ENCODE data around the gene NHERF1. TPM values are rescaled to one million over a fixed set of nuclear protein-coding genes. Genes with fewer than 3 reads are reported as not detected.

The NHERF1 gene
- total and polyA plus RNA-seq, 2 of the 13 experiments (the other 11 are each of a cell fraction or from before 2014, with no cell fraction given): 169 to 269 TPM

DNA sequence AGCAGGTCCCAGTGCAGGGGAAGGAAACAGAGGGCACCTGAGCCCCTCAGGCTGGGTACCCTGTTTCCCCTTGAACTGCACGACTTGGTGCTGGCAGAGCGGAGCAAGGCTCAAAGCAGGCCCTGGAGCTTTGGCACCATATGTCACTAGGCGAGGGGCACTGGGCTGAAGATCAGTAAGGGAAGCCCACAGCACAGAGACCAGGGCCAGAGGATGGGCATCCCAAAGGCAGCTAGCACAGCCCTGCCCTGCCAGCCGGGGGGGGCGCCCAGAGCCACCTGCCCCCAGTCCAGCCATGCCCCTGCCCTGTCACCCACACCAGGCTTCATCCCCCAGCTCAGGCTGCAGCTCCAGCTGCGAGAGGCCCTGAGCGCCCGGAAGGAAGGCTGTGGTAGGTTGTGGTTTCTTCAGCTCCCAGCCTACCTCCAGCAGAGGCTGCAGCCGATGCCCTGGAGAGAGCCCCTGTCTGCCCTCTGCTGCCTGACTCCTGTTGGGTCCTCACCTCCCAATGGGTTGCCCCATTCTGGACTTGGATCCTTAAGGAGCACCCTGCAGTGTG is 10.9 kb downstream of the NHERF1 start (continued):
- TF ChIP-seq, protein P1, sequence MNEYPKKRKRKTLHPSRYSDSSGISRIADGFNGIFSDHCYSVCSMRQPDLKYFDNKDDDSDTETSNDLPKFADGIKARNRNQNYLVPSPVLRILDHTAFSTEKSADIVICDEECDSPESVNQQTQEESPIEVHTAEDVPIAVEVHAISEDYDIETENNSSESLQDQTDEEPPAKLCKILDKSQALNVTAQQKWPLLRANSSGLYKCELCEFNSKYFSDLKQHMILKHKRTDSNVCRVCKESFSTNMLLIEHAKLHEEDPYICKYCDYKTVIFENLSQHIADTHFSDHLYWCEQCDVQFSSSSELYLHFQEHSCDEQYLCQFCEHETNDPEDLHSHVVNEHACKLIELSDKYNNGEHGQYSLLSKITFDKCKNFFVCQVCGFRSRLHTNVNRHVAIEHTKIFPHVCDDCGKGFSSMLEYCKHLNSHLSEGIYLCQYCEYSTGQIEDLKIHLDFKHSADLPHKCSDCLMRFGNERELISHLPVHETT (CRISPR knock-in tag; conservative IDR thresholded peaks at IDR 0.05): no peak
- TF ChIP-seq NFKBIZ (CRISPR knock-in tag; IDR thresholded peaks at IDR 0.05) (no peak), ZNF891 (CRISPR knock-in tag; IDR thresholded peaks at IDR 0.05) (no peak), U2AF2 (IDR thresholded peaks at IDR 0.05; ENCODE audit: low read depth, low read length) (no peak), ZFAT (CRISPR knock-in tag; conservative IDR thresholded peaks at IDR 0.05) (no peak), ZNF414 (CRISPR knock-in tag; IDR thresholded peaks at IDR 0.05) (no peak), EZH2 (conservative IDR thresholded peaks at IDR 0.05; ENCODE audit: low read depth, low read length) (no peak), SRSF1 (optimal IDR thresholded peaks at IDR 0.05; ENCODE audit: low read depth, low read length) (peak; percentile 26), CHD4 (IDR thresholded peaks at IDR 0.05; ENCODE audit: borderline replicate concordance, low read length) (no peak), ZFP41 (CRISPR knock-in tag; IDR thresholded peaks at IDR 0.05; ENCODE audit: borderline replicate concordance) (no peak), ARHGAP35 (CRISPR knock-in tag; IDR thresholded peaks at IDR 0.05; ENCODE audit: borderline replicate concordance) (no peak), GPBP1L1 (CRISPR knock-in tag; IDR thresholded peaks at IDR 0.05) (no peak), ZNF138 (CRISPR knock-in tag; IDR thresholded peaks at IDR 0.05; ENCODE audit: low read depth) (no peak), HHEX (CRISPR knock-in tag; IDR thresholded peaks at IDR 0.05) (no peak), ZNF547 (CRISPR knock-in tag; IDR thresholded peaks at IDR 0.05) (no peak), MXD3 (CRISPR knock-in tag; IDR thresholded peaks at IDR 0.05) (no peak), ZNF670 (CRISPR knock-in tag; IDR thresholded peaks at IDR 0.05; ENCODE audit: borderline replicate concordance) (no peak)
- TF ChIP-seq, protein P2, sequence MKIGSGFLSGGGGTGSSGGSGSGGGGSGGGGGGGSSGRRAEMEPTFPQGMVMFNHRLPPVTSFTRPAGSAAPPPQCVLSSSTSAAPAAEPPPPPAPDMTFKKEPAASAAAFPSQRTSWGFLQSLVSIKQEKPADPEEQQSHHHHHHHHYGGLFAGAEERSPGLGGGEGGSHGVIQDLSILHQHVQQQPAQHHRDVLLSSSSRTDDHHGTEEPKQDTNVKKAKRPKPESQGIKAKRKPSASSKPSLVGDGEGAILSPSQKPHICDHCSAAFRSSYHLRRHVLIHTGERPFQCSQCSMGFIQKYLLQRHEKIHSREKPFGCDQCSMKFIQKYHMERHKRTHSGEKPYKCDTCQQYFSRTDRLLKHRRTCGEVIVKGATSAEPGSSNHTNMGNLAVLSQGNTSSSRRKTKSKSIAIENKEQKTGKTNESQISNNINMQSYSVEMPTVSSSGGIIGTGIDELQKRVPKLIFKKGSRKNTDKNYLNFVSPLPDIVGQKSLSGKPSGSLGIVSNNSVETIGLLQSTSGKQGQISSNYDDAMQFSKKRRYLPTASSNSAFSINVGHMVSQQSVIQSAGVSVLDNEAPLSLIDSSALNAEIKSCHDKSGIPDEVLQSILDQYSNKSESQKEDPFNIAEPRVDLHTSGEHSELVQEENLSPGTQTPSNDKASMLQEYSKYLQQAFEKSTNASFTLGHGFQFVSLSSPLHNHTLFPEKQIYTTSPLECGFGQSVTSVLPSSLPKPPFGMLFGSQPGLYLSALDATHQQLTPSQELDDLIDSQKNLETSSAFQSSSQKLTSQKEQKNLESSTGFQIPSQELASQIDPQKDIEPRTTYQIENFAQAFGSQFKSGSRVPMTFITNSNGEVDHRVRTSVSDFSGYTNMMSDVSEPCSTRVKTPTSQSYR (CRISPR knock-in tag; IDR thresholded peaks at IDR 0.05; ENCODE audit: borderline replicate concordance): no peak
- TF ChIP-seq, protein P3, sequence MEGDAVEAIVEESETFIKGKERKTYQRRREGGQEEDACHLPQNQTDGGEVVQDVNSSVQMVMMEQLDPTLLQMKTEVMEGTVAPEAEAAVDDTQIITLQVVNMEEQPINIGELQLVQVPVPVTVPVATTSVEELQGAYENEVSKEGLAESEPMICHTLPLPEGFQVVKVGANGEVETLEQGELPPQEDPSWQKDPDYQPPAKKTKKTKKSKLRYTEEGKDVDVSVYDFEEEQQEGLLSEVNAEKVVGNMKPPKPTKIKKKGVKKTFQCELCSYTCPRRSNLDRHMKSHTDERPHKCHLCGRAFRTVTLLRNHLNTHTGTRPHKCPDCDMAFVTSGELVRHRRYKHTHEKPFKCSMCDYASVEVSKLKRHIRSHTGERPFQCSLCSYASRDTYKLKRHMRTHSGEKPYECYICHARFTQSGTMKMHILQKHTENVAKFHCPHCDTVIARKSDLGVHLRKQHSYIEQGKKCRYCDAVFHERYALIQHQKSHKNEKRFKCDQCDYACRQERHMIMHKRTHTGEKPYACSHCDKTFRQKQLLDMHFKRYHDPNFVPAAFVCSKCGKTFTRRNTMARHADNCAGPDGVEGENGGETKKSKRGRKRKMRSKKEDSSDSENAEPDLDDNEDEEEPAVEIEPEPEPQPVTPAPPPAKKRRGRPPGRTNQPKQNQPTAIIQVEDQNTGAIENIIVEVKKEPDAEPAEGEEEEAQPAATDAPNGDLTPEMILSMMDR (CRISPR knock-in tag; IDR thresholded peaks at IDR 0.05): peak; percentile 40
- TF ChIP-seq, protein P4, sequence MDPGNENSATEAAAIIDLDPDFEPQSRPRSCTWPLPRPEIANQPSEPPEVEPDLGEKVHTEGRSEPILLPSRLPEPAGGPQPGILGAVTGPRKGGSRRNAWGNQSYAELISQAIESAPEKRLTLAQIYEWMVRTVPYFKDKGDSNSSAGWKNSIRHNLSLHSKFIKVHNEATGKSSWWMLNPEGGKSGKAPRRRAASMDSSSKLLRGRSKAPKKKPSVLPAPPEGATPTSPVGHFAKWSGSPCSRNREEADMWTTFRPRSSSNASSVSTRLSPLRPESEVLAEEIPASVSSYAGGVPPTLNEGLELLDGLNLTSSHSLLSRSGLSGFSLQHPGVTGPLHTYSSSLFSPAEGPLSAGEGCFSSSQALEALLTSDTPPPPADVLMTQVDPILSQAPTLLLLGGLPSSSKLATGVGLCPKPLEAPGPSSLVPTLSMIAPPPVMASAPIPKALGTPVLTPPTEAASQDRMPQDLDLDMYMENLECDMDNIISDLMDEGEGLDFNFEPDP (CRISPR knock-in tag; conservative IDR thresholded peaks at IDR 0.05): 0 out of 2 replicates have a peak, but pooled peaks have one; percentile 51
